GM19099 (cell line): Measurements from ENCODE around the gene TMEM131.

Experiments used
- POLR2A ChIP-seq: IDR thresholded peaks from 3 replicates; pipeline ENCODE4 v1.6.1; 2011; ENCODE audit warnings: low read depth; ENCODE audit not compliant: insufficient read length; ENCODE audit errors: extremely low read depth

The TMEM131 gene, protein sequence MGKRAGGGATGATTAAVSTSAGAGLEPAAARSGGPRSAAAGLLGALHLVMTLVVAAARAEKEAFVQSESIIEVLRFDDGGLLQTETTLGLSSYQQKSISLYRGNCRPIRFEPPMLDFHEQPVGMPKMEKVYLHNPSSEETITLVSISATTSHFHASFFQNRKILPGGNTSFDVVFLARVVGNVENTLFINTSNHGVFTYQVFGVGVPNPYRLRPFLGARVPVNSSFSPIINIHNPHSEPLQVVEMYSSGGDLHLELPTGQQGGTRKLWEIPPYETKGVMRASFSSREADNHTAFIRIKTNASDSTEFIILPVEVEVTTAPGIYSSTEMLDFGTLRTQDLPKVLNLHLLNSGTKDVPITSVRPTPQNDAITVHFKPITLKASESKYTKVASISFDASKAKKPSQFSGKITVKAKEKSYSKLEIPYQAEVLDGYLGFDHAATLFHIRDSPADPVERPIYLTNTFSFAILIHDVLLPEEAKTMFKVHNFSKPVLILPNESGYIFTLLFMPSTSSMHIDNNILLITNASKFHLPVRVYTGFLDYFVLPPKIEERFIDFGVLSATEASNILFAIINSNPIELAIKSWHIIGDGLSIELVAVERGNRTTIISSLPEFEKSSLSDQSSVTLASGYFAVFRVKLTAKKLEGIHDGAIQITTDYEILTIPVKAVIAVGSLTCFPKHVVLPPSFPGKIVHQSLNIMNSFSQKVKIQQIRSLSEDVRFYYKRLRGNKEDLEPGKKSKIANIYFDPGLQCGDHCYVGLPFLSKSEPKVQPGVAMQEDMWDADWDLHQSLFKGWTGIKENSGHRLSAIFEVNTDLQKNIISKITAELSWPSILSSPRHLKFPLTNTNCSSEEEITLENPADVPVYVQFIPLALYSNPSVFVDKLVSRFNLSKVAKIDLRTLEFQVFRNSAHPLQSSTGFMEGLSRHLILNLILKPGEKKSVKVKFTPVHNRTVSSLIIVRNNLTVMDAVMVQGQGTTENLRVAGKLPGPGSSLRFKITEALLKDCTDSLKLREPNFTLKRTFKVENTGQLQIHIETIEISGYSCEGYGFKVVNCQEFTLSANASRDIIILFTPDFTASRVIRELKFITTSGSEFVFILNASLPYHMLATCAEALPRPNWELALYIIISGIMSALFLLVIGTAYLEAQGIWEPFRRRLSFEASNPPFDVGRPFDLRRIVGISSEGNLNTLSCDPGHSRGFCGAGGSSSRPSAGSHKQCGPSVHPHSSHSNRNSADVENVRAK (N-terminal part only)

GRCh38 chr2:97995734-97996624 is at the start of gene TMEM131:
TMEM131 (minus strand) TSS chr2:97995948; CDS start chr2:97995662, 286 bp downstream.
- TF ChIP-seq POLR2A, result peak; percentile 63

- no peak for TF ChIP-seq POLR2A
These were observed 47.4 kb upstream of the TMEM131 start for GRCh38 chr2:98043101-98043500.

DNA sequence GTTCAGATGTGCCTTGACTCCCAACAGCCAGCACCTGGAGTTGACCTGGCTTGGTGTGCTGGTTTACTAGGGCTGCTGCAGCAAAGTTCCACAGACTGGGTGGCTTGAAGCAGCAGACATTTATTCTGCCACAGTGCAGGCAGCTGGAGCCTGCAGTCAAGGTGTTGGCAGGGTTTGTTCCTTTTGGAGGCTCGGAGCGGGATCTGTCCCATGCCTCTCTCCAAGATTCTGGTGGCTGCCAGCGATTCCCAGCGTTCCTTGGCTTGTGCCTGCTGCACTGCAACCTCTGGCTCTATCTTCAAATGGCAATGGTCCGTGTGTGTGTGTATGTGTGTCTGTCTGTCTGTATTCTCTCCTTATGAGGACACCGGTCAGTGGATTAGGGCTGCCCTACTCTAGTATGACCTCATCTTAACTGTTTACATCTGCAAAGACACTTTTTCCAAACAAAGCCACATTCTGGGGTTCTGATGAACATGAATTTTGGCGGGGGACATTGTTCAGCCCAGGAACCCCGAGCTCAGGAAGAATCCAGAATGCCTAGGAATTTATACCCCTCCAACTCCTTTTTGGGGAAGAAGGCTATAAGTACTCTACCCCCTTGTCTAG is 44.7 kb upstream of the TMEM131 start:
- TF ChIP-seq POLR2A, result no peak

- no peak for TF ChIP-seq POLR2A
These were observed 43.5 kb upstream of the TMEM131 start for GRCh38 chr2:98039085-98039756.

DNA sequence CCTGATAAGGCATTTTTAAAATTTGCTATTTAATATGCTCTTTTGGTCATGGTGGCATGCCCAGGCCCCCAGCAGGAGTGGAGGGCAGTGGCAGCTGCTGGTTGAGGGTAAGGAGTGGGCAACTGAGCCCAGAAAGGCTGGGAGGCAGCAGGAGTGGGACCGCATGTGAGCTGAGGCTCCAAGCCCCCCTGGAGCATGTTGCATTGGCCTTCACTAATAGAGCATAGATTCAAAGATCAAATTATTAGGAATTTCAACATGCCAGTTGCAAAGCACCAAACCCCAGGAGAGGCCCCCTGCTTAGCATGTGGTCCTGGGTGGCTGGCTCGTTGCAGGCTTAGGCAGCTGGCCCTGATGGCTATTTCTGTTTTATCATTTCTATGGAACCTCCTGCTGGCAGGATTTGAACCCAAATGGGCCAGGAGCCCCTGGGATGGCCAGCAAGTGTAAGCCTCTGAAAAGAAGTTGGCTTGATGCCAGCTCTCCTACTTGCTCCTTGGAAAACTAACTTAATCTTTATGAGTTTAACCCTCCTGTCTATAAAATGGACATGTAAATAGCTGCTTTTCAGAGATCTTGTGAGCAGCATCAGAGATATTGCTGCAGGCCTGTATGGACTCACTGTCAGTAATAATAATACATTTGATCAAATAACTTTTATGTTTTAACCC is 42.1 kb upstream of the TMEM131 start:
- TF ChIP-seq POLR2A, result no peak

GRCh38 chr2:98037206-98037605 is 41.5 kb upstream of the TMEM131 start:
- TF ChIP-seq POLR2A, result no peak

DNA sequence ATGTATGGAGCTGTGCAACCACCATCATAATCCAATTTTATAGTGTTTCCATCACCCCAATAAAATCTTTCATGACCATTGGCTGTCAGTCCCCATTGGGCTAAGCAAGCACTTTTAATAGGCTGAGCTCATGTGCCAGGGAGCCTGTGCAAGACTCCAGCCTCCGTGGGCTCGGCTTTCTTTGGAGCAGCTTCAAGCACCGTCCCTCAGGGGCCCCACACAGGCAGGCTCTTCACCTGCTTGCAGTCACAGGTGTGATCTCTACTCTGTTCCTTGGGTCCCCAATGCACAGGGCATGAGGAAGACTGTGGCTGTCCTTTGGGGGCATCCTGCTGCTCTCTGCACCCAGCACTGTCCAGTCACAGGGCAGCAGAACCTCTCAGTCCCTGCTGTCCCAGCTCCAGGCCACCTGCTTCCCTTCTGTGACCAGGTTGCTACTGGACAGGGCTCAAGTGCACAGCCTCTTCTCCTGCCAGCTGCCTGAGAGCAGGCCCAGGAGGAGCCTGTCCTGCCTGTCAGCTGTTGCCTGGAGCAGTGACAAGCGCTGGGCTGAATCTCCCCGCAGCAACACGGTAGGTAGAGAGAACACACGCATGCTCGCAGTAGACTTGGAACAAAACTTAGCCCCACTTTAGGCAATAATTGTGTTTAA is 40.7 kb upstream of the TMEM131 start:
- no peak for TF ChIP-seq POLR2A

- no peak for TF ChIP-seq POLR2A
These were observed 39.0 kb upstream of the TMEM131 start for GRCh38 chr2:98034745-98035144.

- TF ChIP-seq POLR2A, result no peak
These were observed 36.3 kb upstream of the TMEM131 start for GRCh38 chr2:98032086-98032485.

DNA sequence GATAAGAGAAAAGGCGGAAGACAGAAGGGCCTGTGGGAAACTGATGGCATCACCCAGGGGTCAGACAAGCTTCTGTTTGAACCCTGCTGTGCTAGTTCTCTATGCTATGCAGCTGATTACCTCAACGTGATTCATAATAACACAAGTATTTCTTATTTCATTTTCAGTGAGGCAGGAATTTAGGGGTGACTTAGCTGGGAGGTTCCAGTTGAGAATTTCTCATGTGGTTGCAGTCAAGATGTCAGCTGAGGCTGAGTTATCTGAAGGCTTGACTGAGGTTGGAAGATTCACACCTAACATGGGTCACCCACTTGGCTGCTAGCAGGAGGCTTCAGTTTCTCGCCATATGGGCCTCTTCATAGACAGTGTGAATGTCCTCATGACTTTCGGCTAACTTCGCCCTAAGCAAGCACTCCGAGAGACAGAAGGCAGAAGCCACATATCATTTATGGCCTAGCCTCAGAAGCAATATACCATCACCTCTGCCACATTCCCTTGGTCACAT is 34.0 kb upstream of the TMEM131 start:
- TF ChIP-seq POLR2A, result no peak

DNA sequence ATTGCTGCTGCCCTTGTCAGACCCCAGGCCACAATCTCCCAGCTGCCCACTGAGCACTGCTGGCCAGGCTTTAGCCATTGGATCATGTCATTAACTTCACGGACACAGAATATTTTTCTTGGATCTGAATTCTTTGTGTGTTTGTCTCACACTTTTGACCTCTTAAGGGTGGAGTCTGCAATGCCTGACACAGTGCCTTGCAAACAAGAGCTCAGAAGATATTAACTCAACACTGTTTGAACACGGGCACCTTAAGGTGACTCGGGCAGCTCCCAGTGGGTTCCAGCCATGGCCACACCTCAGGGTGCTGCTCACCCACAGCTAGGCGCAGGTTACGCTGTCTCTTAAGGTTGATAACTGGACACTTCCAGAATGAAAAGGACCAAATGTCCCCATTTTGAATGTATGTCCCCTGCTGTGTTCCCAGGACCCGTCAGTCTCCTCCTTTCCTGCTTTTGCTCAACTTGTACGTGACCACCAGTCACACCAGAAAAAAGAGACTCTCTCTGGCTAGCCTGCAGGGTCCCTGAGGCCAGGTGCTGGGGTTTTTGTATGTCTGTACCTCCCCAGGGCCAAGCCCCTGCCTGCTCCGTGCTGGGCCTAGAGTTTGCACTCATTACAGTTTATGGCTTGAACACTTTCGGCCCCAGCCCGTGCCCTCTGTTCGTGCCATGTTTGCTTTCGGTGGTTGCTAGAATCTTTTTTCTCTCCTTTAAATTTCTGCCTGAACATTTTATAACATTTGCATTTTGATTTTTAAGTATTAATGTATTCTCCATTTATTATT is 33.4 kb upstream of the TMEM131 start:
- TF ChIP-seq POLR2A, result no peak
